ENCODE measurements around the gene SREBF1.

The SREBF1 gene

DNA sequence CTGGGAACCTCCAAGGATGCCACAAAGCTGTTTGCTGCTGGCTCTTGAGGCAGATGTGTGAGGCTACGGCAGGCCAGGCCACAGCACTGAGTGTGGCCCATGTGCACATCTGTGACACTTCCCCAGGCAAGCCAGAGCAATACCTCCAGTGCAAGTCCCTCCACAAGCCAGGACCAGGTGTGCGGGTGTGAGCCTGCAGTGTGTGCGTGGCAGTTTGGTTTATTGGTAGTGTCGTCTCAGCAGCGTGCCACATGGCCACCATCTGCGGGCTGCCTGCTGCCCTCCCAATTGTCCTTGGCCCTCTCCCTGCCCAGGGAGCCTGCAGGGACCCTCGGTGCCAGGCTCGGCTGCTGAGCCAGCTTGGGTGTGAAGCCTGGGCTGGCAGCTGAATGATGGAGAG is 9.9 kb upstream of the SREBF1 start:
- H3K27me3 ChIP-seq: no peaks in the 10 kb centered on the region
- no peaks in the 10 kb centered on the region for H3K9me3 ChIP-seq
- H3K4me1 ChIP-seq (ENCODE audit: control insufficient read depth in 1 of 2, insufficient read depth in 1 of 2, low read depth in 1 of 2, low read length in 1 of 2): peaks cover 17 to 21% of the 10 kb centered on the region in 2 experiments
- H3K36me3 ChIP-seq: peaks cover 9% of the 10 kb centered on the region
- TF ChIP-seq, protein P1, sequence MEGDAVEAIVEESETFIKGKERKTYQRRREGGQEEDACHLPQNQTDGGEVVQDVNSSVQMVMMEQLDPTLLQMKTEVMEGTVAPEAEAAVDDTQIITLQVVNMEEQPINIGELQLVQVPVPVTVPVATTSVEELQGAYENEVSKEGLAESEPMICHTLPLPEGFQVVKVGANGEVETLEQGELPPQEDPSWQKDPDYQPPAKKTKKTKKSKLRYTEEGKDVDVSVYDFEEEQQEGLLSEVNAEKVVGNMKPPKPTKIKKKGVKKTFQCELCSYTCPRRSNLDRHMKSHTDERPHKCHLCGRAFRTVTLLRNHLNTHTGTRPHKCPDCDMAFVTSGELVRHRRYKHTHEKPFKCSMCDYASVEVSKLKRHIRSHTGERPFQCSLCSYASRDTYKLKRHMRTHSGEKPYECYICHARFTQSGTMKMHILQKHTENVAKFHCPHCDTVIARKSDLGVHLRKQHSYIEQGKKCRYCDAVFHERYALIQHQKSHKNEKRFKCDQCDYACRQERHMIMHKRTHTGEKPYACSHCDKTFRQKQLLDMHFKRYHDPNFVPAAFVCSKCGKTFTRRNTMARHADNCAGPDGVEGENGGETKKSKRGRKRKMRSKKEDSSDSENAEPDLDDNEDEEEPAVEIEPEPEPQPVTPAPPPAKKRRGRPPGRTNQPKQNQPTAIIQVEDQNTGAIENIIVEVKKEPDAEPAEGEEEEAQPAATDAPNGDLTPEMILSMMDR (IDR thresholded peaks at IDR 0.05): no peak
- no peak overlapping the region for H3K27ac ChIP-seq
- no peak overlapping the region for H3K4me3 ChIP-seq (ENCODE audit: low read depth in 1 of 2, low read length in 1 of 2)

DNA sequence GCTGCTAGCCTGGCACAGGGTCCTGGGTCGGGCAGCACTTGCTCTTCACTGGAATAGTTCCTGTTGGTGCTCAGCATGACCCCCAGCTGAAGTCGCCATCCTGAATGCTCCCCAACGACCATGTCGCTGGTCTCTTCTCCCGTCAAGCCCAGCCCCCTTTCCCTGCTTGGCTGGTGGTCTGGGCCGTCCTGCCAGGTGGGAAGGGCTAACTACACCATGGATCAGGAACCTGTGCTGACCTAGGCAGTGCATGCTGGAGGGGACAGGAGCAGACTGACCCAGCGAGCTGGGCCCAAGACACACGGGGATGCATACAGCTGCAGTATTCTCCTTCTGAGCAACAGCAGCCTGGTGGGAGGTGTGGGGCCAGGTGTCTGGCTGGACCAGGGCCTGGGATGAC is 9.2 kb upstream of the SREBF1 start:
- H3K36me3 ChIP-seq: peaks cover 9% of the 10 kb centered on the region
- no peaks in the 10 kb centered on the region for H3K9me3 ChIP-seq
- H3K4me1 ChIP-seq (ENCODE audit: control insufficient read depth in 1 of 2, insufficient read depth in 1 of 2, low read depth in 1 of 2, low read length in 1 of 2): peaks cover 20 to 25% of the 10 kb centered on the region in 2 experiments
- no peaks in the 10 kb centered on the region for H3K27me3 ChIP-seq
- H3K27ac ChIP-seq: no peak overlapping the region
- no peak overlapping the region for H3K4me3 ChIP-seq (ENCODE audit: low read depth in 1 of 2, low read length in 1 of 2)
- TF ChIP-seq, protein P1 (IDR thresholded peaks at IDR 0.05): no peak

DNA sequence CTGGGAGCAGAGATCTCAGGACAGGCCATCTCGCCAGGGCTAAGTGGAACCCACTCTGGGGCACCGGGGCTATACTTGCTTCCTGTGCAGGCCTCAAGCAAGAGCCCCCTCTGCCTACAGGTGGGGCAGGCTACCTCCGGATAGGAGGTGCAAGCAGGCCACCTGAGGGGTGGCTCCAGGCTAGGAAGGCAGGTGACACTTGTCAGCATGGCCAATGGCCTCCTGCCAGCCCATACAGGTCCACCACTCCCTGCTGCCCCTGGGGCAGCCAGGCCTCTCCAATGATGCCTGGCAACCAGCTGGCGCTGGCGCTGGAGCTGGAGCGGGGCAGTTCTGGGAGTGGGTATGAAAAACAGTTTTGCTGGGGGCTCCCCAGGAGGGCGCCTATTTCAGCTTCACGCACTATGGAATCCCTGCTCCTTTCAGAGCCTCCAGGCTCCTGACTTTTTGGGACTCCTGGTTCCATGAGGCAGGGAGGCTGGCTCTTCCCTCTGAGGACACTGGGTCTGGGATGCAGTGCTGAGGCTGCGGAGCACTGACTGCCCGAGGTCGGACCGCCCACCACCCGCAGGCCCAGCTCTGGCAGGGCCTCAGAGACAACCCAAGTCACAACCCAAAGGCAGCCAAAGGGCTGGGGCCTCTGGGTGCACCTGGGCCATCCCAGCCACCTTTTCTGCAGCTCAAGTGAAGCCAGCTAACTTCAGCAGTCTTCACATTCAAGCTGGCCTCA is 8.4 kb upstream of the SREBF1 start:
- H3K27ac ChIP-seq: no peak overlapping the region
- H3K36me3 ChIP-seq: peaks cover 9% of the 10 kb centered on the region
- H3K9me3 ChIP-seq: no peaks in the 10 kb centered on the region
- no peaks in the 10 kb centered on the region for H3K27me3 ChIP-seq
- TF ChIP-seq, protein P1 (IDR thresholded peaks at IDR 0.05): no peak
- peaks cover 27% of the 10 kb centered on the region in 2 experiments for H3K4me1 ChIP-seq (ENCODE audit: control insufficient read depth in 1 of 2, insufficient read depth in 1 of 2, low read depth in 1 of 2, low read length in 1 of 2)
- H3K4me3 ChIP-seq (ENCODE audit: low read depth in 1 of 2, low read length in 1 of 2): no peak overlapping the region

DNA sequence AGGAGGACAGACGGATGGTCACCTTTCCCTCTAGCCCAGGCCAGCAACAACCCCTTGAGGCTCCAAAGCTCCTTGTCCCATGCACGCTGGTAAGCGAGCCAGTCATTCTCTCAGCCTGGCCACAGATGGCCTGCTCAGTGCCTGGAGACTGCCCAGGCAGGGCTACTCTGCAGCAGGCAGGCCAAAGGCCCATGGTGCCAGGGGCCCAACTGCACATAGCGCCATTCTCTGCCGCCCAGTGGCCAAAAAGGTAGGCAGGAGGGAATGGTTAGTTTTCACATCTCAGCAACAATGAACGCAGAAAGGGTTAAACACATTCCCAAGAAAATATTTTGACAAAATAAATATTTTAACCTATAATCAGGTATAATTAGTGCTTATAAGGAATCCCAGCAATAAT is 7.7 kb upstream of the SREBF1 start:
- TF ChIP-seq, protein P1 (IDR thresholded peaks at IDR 0.05): no peak
- H3K4me1 ChIP-seq (ENCODE audit: control insufficient read depth in 1 of 2, insufficient read depth in 1 of 2, low read depth in 1 of 2, low read length in 1 of 2): peaks cover 26% of the 10 kb centered on the region in 2 experiments
- H3K4me3 ChIP-seq (ENCODE audit: low read depth in 1 of 2, low read length in 1 of 2): no peak overlapping the region
- H3K27ac ChIP-seq: no peak overlapping the region
- H3K9me3 ChIP-seq: no peaks in the 10 kb centered on the region
- peaks cover 9% of the 10 kb centered on the region for H3K36me3 ChIP-seq
- no peaks in the 10 kb centered on the region for H3K27me3 ChIP-seq

DNA sequence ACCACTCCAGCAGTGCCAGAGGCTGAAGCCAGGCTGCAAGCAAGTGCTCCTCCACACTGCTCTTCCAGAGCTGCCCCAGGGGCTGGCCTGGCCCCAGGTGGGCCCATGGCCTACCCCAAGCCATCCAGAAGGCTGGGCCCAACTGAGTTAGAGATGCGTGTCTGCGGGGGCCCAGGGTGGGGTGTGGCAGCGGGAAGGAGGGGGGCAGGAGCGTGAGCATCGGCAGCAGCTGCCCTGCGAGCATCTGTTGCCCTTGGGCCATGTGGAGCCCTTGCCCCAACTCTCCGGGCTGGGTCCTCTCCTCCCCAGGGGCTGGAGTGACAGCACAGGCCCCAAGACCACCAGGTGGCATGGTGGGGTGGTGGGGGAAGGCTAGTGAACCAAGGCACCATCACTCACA is 7.3 kb upstream of the SREBF1 start:
- TF ChIP-seq, protein P1 (IDR thresholded peaks at IDR 0.05): no peak
- peaks cover 26% of the 10 kb centered on the region in 2 experiments for H3K4me1 ChIP-seq (ENCODE audit: control insufficient read depth in 1 of 2, insufficient read depth in 1 of 2, low read depth in 1 of 2, low read length in 1 of 2)
- no peaks in the 10 kb centered on the region for H3K27me3 ChIP-seq
- H3K4me3 ChIP-seq (ENCODE audit: low read depth in 1 of 2, low read length in 1 of 2): no peak overlapping the region
- H3K27ac ChIP-seq: no peak overlapping the region
- H3K36me3 ChIP-seq: peaks cover 9% of the 10 kb centered on the region
- H3K9me3 ChIP-seq: no peaks in the 10 kb centered on the region
